Germinal center (tissue), 1 donor: ENCODE results near the gene ATG2A.

Experiments
- DNase-seq: peaks from one replicate; pipeline ENCODE4 v3.0.0; 2012; ENCODE audit warnings: mixed read lengths, low spot score

The ATG2A gene

DNA sequence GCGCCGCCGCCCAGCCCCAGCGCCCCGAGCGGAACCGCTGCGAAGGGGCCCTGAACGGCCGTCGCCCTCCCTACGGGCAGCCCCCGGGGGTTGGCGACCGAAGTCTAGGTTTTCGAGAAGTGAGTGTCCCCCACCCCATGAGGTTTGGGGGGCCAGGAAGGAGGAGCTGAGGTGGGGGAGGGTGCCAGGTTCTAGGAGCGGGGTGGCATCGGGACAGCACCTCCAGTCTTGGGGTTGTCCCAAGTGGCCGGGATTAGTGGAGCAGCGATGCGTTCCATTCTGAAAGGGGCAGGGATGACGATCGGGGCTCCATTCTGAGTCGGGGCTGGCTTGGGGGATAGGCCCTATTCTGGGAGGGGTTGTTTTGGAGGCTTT is 7.9 kb upstream of the ATG2A start:
- DNase-seq = peak; percentile 20

DNA sequence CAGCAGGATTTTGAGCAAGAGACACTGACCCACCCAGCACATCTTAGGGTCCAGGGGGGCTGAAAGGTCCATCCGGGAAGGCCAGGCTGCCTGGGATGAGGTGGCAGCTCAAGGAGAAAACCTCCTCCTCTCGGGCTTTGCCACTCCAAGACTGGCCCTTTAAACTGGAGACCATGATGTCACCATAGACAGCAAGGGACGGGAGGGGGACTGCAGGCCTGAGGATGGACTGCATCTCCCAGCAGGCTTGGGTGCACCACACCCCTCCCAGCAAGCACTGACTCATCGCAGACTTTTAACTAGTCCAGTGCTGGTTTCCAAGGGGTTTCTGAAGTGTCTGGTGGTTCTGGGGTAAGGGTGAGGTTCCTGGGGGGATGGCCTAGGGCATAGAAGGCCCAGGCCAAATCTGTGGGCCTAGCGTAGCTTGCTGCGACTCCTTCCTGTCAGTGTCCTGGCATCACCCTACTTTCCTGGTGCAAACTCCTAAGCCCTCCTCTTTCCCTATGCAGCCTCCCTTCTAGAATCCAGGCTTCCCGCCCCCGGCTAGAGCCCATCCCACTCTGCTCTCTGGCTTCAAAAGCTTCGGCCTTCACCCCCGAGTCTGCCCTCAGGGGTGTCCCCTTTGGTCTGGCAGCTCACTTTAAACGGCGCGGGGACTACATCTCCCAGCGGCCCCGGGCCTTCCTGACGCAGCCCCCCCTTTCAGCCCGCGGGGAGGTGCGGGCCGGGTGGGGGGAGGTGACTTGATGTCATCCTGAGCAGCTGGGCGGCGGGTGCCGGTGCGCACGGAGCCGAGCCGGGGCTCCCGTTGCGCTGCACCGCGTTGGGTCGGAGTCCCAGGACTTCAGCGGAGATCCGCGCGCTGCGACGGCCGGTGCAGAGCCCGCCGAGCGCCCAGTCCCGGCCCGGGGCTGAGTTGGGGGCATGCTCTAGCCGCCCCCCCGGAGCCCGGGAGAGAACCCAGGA is 7.2 kb upstream of the ATG2A start, which contains the start of gene PPP2R5B:
Gene PPP2R5B (plus strand): TSS at position 746 of the 966 bp plus-strand sequence. CDS start 1,046 bp downstream, outside the sequence.
- DNase-seq = peak; percentile 93

DNA sequence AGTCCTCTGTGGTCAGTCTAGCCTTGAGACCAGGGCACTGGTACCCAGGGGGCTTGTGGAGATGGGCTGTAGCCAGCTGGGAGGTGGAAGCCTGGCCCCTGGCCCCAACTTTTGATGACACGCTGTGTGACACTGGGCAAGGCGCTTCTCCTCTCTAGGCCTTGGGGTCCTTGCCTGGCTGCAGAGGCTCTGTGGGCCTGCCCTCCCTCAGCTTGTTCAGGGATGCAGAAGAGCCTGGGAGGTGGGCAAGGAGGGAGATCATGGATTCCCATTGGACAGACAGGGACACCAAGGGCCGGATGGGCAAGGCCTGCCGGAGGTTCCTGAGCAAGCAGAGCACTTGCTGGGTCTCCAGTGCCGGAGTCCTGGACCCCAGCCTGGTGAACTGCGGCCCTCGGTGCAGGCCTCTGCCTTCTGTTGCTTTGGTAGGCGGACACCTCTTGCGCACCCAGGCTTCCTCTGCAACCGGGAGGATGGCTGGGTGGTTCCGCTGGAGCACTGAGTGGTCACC is 6.2 kb upstream of the ATG2A start:
- DNase-seq = no peak

DNA sequence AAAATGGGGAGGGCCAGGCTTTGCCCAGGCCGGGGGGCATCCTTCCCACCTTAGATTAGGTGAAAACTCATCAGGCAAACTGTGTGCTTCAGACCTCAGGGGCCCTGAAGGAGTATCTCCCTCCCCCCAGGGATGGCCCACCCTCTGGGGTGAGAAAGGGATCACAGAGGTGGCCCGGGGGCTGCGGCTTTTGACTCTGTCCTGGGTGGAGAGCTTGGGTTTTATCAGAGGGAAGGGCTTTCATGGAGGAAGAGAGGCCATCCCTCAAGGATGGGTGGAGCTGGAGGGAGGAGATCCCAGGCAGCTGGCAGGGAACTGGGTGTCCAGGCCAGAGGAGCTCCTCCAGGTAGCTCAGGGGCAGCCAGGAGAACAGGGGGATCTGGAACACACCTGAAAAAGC is 4.4 kb upstream of the ATG2A start:
- DNase-seq = no peak

DNA sequence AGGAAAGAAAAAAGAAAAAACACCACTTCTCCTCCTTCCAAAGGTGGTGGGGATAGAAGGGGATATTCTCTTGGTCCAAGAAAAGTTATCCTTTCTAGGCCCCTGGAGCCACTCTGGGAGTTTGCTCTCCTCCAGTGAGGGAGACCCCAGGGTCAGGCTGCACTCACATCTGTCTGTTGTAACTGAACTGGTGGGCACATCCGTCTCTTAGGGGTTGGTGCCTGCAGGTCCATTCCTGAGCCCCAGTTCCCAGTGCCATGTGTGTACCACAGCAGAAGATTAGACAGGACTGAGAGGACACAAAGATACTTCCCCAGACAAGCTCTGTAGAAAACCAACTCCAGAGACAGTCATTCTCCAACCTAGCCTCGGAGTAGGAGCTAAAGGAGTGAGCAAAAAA is 3.1 kb upstream of the ATG2A start:
- no peak for DNase-seq

DNA sequence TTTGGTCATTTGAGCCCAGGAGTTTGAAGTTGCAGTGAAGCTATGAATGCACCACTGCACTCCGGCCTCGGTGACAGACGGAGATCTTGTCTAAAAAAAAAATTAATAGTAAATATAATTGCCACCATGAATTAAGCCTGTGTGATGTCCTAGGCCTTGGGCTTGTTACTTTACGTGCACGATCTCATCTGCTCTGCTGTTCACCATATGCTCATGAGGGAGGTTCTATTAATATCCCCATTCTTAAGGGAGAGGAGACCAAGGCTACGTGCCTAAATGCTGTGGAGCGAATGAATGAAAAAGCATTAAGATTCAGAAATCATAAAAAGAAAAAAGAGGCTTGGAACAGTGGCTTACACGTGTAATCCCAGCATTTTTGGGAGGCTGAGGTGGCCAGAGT is 2.6 kb upstream of the ATG2A start:
- no peak for DNase-seq

DNA sequence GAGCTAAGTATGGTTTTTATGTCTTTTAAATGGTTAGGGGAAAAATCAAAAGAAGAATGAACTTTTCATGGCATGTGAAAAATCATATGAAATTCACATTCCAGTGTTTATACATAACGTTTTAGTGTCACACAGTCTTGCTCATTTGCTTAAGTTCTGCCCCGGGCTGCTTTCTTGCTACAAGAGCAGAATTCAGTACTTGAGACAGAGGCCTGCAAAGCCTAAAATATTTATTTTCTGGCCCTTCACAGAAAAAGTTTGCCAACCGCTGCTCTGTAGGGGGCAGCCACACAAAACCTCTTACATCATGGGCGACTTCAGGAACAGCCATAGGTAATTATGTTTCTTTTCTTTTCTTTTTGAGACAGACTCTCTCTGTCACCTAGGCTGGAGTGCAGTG is 1.0 kb upstream of the ATG2A start:
- no peak for DNase-seq

DNA sequence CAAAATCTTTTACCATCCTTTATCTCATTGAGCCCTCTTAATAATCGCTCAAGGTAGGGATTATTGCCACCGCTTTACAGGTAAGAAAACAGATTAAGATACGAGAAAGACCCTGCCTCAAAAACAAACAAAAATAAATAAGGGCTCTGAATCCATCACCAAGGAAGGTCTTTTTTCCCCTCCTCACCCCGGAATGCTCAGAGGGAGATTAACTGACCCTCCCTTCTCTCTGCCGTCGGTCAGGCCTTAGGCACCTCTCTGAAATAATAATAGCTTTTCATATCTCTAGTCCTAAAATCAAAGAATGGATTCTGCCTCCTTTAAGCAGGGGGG is 620 bp upstream of the ATG2A start:
- no peak for DNase-seq

DNA sequence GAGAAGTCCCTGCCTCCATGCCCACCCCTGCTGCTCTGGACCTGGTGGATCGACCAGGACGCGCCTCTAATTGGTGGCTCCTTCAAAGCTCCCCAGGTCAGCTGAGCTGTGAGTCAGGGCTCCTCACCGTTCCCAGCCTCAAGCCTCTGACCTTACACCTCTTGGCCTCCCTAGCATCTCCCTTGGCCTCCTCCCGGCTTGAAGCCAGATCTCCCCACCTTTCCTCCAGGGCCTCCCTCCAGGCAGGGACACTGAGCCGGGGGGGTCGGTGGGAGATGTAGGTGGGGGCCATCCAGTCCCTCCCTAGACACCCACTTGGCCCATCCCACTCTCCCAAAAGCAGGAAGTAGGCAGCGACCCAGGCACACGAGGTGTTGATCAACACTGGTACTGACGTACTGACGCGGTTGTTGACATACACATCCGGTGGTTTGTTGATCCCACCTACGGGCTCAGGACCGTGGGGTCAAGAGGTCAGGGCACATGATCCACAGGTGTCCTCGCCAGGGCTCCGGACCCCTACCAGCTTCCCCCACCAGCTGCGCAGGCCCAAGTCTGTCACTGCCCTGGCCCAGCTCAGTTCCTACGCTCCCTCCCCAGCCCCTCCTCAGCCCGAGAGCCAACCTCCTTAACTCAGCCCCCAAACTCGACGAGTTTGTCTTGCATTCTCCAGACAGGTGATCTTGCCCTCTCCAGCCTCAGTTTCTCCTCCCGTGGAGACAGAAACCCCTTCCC is 802 bp downstream of the ATG2A start:
- DNase-seq = peak; percentile 62

DNA sequence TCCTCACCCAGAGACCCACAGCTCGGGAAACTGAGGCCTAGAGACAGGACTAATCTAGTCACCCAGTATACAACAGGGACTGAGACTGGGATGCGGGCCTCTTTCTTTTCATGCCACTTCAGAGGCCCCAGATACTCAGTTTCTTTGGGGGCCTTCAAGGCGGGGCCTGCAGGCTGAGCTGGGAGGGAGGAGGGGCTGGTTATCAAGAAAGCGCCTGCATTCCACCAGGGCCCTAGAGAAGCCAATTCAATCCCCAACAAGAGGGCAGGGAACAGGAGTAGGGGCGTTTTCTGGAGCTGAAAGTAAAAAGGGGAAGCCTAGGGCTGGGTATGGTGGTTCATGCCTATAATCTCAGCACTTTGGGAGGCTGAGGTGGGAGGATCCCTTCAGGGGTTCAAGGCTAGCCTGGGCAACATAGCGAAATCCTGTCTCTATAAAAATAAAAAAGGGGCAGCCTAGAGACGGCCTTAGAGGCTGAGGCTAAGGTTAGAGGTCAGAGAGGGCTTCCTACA is 1.6 kb downstream of the ATG2A start:
- DNase-seq = no peak

DNA sequence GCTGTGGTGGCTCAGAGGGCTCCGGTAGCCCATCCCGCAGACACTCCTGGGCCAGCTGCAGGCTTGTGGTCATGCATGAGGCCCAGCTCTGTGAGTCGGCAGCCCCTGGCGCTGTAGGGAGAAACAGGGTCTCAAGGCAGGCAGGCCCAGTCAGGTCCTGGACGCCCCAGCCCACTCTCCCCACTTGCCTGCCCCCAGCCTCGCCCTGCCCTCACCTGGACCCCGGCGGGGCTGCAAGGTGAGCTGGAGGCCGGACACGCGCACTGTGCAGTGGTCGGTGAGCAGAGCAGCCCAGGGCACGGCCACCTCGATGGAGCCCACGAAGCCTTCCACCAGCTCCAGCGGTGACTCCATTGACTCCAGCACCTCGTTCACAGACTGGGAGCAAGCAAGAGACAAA is 2.9 kb downstream of the ATG2A start:
- no peak for DNase-seq

DNA sequence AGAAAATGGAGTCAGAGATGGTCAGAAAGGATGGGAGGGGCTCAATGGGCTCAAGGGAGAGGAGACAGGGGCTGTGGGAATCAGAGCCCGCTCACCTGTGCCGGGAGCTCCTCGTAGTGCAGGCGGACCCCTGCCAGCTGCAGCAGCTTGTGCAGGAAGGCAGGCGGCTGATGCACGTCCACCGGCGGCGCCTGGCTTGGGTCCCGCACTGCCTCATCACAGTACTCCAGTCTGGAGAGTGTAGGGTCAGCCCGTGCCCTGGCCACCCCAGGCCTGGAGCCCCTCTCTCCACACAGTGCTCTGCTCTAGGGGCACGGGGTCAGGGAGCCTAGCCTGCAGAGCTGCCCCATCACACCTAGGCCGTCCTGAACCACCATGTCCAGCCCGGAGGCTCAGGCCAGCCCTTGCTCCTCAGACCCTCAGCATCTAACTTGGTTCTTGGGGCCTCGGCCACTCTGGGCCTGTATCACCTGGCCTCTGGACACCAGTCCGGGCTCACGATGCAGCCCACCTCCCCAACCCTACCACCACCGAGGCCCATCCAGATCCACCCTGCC is 3.8 kb downstream of the ATG2A start:
- no peak for DNase-seq

DNA sequence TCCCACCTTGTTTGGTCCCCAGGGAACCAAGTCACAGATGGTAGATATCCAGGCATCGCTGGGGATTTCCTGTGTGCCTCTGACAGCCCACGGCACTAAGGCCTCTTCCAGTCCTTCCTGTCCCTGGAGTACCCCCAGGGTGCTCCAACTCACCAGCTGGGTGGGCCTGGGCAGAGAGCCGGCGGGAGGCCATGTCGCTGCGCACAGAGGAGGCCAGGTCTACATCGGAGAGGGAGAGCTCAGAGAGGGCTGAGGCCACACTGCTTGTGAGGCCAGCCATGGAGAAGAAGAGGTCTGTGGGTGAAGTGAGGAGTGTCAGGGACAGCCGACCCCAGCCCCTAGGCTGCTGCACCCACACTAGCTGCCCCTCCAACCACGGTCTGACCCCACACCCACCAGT is 5.3 kb downstream of the ATG2A start:
- DNase-seq = no peak

DNA sequence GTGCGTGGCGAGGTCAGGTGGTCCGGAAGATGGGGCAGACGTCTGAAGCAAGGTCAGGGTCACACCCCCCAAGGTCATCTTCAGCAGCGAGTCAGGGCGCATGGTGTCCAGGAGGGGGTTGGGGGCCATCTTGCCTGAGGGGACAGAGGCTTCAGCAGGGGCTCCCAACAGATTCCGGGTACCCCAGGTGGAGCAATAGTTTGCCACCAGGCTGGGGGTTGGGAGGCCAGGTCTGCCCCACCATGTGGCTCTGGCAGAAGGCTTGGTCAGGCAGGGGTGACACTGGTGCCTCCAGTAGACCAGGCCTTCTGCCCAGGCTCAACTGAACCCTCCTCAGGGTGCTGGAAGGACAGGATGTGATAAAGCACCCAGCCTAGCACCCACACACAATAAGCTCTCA is 5.9 kb downstream of the ATG2A start:
- no peak for DNase-seq

DNA sequence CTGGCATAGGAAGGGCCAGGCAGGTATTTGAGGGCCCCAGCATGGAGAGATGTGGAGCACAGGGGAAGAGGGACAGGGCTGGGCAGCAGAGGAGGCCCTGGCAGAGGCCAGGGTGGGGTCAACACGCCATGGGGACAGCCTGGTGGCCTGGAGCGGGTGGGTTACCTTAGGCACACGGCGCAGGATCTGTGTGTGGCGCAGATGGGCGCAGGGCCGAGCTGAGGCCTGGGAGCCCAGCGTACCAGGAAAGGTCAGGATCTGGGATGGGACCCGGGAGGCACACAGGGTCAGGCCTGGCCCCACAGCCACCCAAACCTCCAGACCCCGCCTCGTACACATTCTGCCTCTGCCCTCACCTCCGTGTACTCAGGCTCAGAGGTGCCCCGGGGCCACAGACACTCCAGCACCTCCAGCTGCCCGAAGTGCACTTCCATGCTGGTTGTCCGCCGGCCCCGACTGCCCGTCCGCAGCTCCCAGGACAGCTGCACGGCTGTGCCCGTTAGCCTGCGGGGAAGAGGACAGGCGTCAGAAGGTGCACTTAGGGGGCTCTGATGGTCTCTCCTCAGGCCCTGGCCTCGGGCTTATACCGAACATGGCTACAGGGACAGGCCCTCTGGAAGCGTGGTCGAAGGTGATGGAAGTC is 6.4 kb downstream of the ATG2A start:
- DNase-seq = no peak

DNA sequence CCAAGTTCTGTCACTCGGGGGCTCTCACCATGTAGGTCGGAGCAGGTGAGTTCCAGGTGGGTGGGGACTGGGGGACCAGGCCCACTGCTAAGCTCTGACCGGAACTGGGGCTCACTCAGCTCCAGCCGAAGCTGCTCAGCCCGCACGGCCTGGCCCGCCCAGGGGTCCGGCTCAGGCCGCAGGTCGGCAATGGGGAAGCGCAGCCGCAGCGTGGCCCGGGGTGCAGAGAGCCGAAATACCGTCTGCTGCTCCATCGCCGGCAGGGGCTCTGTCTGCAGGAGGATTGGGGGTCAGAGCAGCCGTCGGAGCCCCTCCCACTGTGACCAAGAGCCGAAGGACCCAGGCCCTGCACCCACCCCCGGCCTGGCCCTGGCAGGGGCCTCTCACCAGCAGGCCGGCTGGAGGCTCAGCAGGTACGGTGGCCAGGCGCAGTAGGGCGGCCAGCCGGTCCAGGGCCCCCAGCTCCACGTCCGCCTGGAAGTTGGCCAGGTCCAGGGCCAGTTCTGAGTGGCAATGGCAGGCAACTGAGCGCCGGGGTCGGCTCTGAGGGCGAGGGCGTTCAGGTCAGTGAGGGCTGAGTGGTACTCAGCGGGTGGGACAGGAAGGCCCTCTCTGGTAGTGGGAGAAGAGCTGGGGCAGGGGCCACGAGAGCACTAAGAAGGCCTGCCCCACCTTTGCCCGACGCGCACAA is 7.2 kb downstream of the ATG2A start:
- no peak for DNase-seq

DNA sequence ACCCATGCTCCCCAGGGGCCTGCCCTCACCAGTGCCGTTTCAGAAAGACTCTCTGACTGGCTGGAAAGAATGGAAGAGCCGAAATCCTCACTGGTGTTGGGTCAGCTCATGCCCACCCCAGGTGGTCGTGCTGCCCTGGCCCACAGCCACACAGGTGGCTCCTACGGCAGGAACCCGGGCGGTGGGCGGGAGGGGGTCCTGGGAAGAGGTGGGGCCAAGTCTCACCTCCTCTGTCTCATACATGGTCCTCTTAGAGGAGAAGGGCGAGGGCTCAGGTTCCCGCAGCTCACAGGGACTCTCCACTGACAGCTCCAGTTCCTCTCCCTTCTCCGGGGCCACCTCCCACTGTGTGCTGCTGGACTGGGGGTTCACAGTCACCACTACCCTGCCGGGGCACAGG is 8.2 kb downstream of the ATG2A start:
- no peak for DNase-seq

DNA sequence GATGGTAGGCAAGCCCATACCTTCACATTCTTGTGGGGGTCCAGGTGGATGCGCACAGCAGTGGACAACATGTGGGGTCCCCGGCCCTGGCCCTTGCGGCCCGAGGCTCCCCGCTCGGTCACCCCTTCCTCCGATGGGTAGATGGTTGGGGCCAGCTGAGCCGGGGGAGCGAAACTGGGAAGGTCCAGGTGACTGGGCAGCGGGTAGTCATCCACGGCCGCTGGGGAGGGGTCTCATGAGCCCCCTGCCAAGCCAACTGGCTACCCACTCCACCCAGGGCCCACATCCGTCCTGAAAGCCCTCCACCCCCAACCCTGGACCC is 10.7 kb downstream of the ATG2A start:
- DNase-seq = no peak

DNA sequence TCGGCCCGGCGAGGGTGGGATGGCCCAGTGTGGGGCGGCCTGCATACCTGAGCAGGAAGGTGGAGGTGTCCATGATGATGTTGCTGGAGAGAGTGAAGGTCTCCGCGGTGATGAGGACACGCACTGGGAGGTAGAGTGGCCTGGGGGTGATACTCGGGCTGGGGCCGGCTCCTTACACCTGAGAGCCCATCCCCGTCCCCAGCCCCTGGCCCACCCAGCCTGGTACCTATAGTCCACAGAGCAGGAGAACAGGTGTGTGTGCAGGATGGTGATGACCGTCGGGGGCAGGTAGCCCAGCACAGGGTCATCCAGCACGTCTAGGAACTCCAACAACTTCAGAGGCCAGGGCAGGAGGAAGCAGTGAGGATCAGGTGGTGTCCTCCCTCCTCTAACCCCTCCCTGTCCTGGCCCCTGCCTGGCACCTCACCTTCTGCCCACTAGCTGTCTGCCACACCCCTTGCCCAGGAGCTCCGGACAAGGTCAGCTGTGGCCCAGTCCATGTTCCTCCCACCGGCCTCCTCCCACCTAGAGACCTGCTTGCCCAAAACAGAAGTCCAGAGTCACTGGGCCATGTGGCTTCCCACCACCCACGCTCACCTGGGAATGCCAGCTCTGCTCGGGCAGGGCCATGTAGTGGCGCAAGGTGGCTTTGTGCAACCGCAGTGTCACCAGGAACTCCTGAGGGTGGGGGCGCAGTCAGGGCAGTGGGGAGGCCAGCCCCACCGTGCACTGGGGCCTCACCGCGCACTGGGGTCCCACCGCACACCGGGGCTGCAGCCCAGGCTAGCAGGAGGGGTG is 11.3 kb downstream of the ATG2A start:
- no peak for DNase-seq

DNA sequence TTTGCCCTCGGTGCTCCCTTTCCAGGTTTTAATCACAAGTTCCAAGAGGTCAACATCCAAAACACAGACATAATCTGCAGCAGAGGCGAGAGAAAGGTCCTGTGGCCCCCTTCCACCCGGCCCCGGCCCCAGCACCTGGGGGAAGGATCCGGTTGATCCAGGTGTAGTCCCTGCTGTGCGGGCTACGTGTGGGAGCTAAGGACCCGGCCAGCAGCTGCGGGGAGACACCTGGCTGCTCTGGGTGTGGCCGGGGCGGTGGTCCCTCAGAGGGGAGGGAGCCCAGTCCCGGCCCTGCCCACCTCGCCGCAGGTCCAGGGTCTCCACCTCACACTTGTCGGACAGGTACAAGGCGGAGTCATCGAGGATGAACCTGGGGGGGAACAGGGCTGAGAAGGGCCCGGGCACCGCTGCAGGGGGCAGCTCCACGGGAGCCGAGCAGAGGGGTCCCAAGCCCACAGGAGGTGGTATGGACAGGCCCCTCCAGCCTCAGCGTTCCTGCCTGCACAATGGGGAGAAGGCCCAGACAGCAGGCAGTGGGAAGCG is 13.6 kb downstream of the ATG2A start:
- no peak for DNase-seq
